Measurements from ENCODE around the gene RNF144A.

- TF ChIP-seq YY1 (IDR thresholded peaks at IDR 0.05; ENCODE audit: insufficient read depth, insufficient read length) (no peak), ZNF274 (IDR thresholded peaks at IDR 0.05; ENCODE audit: low read depth, low read length) (no peak), SUZ12 (IDR thresholded peaks at IDR 0.05; ENCODE audit: extremely low read depth, insufficient read depth, insufficient read length) (no peak)
Observed at GRCh38 chr2:6972067-6972710, 55.0 kb downstream of the RNF144A start.

All from NT2/D1 (cell line).